HS-5 (cell line): Measurements from ENCODE around the gene GRPEL2.

Experiments
- DNase-seq: peaks from one replicate; pipeline ENCODE4 v3.0.0-alpha.2; 2012; ENCODE audit warnings: low read depth

GRPEL2 gene

GRCh38 chr5:149345147-149345891 lies at the start of gene GRPEL2:
GRPEL2 (plus strand) TSS chr5:149345499; CDS start chr5:149345540, 41 bp downstream.
- peak; percentile 91 for DNase-seq

GRCh38 chr5:149297340-149298025 lies 47.8 kb upstream of the GRPEL2 start:
- DNase-seq: no peak

GRCh38 chr5:149298163-149298562 lies 47.1 kb upstream of the GRPEL2 start:
- no peak for DNase-seq

- DNase-seq: no peak
These were observed 46.4 kb upstream of the GRPEL2 start for GRCh38 chr5:149298842-149299404.

GRCh38 chr5:149299451-149300054 lies 45.7 kb upstream of the GRPEL2 start:
- no peak for DNase-seq

- DNase-seq: no peak
These were observed 44.9 kb upstream of the GRPEL2 start for GRCh38 chr5:149300441-149300840.

- no peak for DNase-seq
These were observed 44.1 kb upstream of the GRPEL2 start for GRCh38 chr5:149301049-149301743.

- no peak for DNase-seq
These were observed 43.4 kb upstream of the GRPEL2 start for GRCh38 chr5:149301744-149302380.

GRCh38 chr5:149302641-149303040 lies 42.7 kb upstream of the GRPEL2 start:
- no peak for DNase-seq

GRCh38 chr5:149303210-149303609 lies 42.1 kb upstream of the GRPEL2 start:
- DNase-seq: no peak

- no peak for DNase-seq
These were observed 40.9 kb upstream of the GRPEL2 start for GRCh38 chr5:149304195-149305078.

- no peak for DNase-seq
These were observed 35.9 kb upstream of the GRPEL2 start for GRCh38 chr5:149309354-149309753.

GRCh38 chr5:149310488-149310887 lies 34.8 kb upstream of the GRPEL2 start:
- no peak for DNase-seq

GRCh38 chr5:149310947-149311658 lies 34.2 kb upstream of the GRPEL2 start:
- no peak for DNase-seq

- DNase-seq: no peak
These were observed 32.0 kb upstream of the GRPEL2 start for GRCh38 chr5:149313151-149313841.

- DNase-seq: no peak
These were observed 30.7 kb upstream of the GRPEL2 start for GRCh38 chr5:149314571-149315111.

- no peak for DNase-seq
These were observed 29.5 kb upstream of the GRPEL2 start for GRCh38 chr5:149315753-149316152.

GRCh38 chr5:149317281-149318048 lies 27.8 kb upstream of the GRPEL2 start:
- no peak for DNase-seq
